Measurements from ENCODE around the gene SMIM45.

The SMIM45 gene

GRCh38 chr22:41916745-41917358, 35.1 kb upstream of the SMIM45 start:
- Histone ChIP-seq H3K27me3 (ENCODE audit: insufficient read depth, low read depth) (peaks cover 23% of the 10 kb centered on the region), H3K4me2 (no peak overlapping the region), H3K4me3 (IDR thresholded peaks at IDR 0.05; ENCODE audit: insufficient read depth, low read depth, low read length) (no peak overlapping the region), H3K79me2 (ENCODE audit: insufficient read depth, low read depth) (no peaks in the 10 kb centered on the region), H3K9ac (no peak overlapping the region), H4K20me1 (ENCODE audit: insufficient read depth) (no peaks in the 10 kb centered on the region), H2AFZ (ENCODE audit: low read depth) (no peak overlapping the region), H3K36me3 (ENCODE audit: insufficient read depth) (no peaks in the 10 kb centered on the region), H3K27ac (no peak overlapping the region), H3K4me1 (ENCODE audit: low read depth, poor library complexity, severe bottlenecking) (no peaks in the 10 kb centered on the region)
- no peak for TF ChIP-seq CTCF (conservative IDR thresholded peaks at IDR 0.05; ENCODE audit: low read depth, low read length)

GRCh38 chr22:41917375-41917902, 34.5 kb upstream of the SMIM45 start:
- H3K4me1 ChIP-seq (ENCODE audit: low read depth, poor library complexity, severe bottlenecking): no peaks in the 10 kb centered on the region

DNA sequence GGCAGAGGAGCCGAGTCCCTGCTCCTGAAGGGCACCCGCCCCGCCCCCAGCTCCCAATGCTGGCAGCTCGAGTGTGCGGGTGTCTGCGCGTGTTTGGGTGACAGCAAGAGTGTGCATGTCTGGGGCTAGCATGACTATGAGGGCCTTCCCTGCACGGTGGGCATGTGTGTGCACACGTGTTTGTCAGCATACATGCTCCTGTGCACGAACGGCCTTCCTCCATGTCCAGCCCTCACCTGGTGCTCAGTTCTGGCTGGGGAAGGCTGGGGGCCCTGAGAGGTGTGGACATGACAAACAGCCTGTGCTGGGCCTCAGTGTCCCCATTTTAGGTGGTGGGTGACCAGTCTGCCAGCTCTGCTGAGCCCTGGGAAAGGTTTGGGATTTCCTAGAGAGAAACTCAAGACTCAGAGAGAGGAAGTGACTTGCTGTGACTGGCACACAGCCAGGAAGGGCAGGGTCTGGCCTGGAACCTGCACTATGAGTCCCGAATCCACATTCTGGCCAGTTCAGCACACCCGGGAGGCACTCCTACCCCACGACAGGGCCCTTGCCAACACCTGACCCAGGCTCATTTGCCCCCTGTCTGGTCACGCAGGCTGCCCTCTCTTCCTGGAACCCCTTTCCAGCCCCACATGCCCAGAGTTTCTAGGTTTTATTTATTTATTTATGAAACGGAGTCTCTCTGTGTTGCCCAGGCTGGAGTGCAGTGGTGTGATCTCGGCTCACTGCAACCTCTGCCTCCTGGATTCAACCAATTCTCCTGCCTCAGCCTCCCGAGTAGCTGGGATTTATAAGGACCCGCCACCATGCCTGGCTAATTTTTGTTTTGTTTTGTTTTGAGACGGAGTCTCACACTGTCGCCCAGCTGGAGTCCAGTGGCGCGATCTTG, 33.8 kb upstream of the SMIM45 start:
- no peaks in the 10 kb centered on the region for H3K36me3 ChIP-seq (ENCODE audit: insufficient read depth)
- no peaks in the 10 kb centered on the region for H3K79me2 ChIP-seq (ENCODE audit: insufficient read depth, low read depth)
- no peak overlapping the region for H3K4me2 ChIP-seq
- H3K4me1 ChIP-seq (ENCODE audit: low read depth, poor library complexity, severe bottlenecking): no peaks in the 10 kb centered on the region
- peaks cover 16% of the 10 kb centered on the region; the same call in 1 of the 2 replicates for H3K27me3 ChIP-seq (ENCODE audit: insufficient read depth, low read depth)
- H3K4me3 ChIP-seq (IDR thresholded peaks at IDR 0.05; ENCODE audit: insufficient read depth, low read depth, low read length): no peak overlapping the region
- H4K20me1 ChIP-seq (ENCODE audit: insufficient read depth): no peaks in the 10 kb centered on the region
- no peak overlapping the region for H2AFZ ChIP-seq (ENCODE audit: low read depth)
- no peak overlapping the region for H3K27ac ChIP-seq
- TF ChIP-seq CTCF (conservative IDR thresholded peaks at IDR 0.05; ENCODE audit: low read depth, low read length): no peak
- no peak overlapping the region for H3K9ac ChIP-seq

More at GRCh38 chr22:41917375-41917902, 34.5 kb upstream of the SMIM45 start:
- no peak for TF ChIP-seq CTCF (conservative IDR thresholded peaks at IDR 0.05; ENCODE audit: low read depth, low read length)
- H2AFZ ChIP-seq (ENCODE audit: low read depth): no peak overlapping the region
- H4K20me1 ChIP-seq (ENCODE audit: insufficient read depth): no peaks in the 10 kb centered on the region
- H3K9ac ChIP-seq: no peak overlapping the region
- no peak overlapping the region for H3K4me2 ChIP-seq
- H3K27me3 ChIP-seq (ENCODE audit: insufficient read depth, low read depth): peaks cover 22% of the 10 kb centered on the region
- no peaks in the 10 kb centered on the region for H3K79me2 ChIP-seq (ENCODE audit: insufficient read depth, low read depth)
- H3K36me3 ChIP-seq (ENCODE audit: insufficient read depth): no peaks in the 10 kb centered on the region
- H3K27ac ChIP-seq: no peak overlapping the region
- H3K4me3 ChIP-seq (IDR thresholded peaks at IDR 0.05; ENCODE audit: insufficient read depth, low read depth, low read length): no peak overlapping the region

GRCh38 chr22:41919357-41920224, 32.4 kb upstream of the SMIM45 start:
- H3K4me2 ChIP-seq: no peak overlapping the region

More at GRCh38 chr22:41919357-41920224, 32.4 kb upstream of the SMIM45 start:
- H3K27ac ChIP-seq: no peak overlapping the region
- H4K20me1 ChIP-seq (ENCODE audit: insufficient read depth): no peaks in the 10 kb centered on the region
- H3K4me3 ChIP-seq (IDR thresholded peaks at IDR 0.05; ENCODE audit: insufficient read depth, low read depth, low read length): no peak overlapping the region
- H3K79me2 ChIP-seq (ENCODE audit: insufficient read depth, low read depth): no peaks in the 10 kb centered on the region
- no peak for TF ChIP-seq CTCF (conservative IDR thresholded peaks at IDR 0.05; ENCODE audit: low read depth, low read length)
- H2AFZ ChIP-seq (ENCODE audit: low read depth): no peak overlapping the region
- no peak overlapping the region for H3K9ac ChIP-seq
- no peaks in the 10 kb centered on the region for H3K4me1 ChIP-seq (ENCODE audit: low read depth, poor library complexity, severe bottlenecking)
- no peaks in the 10 kb centered on the region for H3K36me3 ChIP-seq (ENCODE audit: insufficient read depth)
- peaks cover 14% of the 10 kb centered on the region; the same call in 1 of the 2 replicates for H3K27me3 ChIP-seq (ENCODE audit: insufficient read depth, low read depth)
